OCI-M1 (cell line): ENCODE measurements around the gene ODF2L.

Experiments used
- DNase-seq: peaks from one replicate; lab custom pipeline; 2025; lab: John Stamatoyannopoulos, UW

Gene ODF2L

GRCh38 chr1:86317926-86318325, 78.2 kb downstream of the ODF2L start:
- no peak for DNase-seq

GRCh38 chr1:86305731-86306130, 90.4 kb downstream of the ODF2L start:
- no peak for DNase-seq

- DNase-seq = peak; percentile 12
Measured at GRCh38 chr1:86303041-86303690, 93.0 kb downstream of the ODF2L start.
